ENCODE results near the gene HMCES. TPM values are rescaled to one million over a fixed set of nuclear protein-coding genes. Genes with fewer than 3 reads are reported as not detected.
A peak's percentile ranks its signal among the peaks of the same experiment; 100 is the strongest.

HMCES gene
- total and polyA plus RNA-seq, 2 of the 13 experiments (the other 11 are each of a cell fraction or from before 2014, with no cell fraction given): 16.1 to 37.5 TPM

DNA sequence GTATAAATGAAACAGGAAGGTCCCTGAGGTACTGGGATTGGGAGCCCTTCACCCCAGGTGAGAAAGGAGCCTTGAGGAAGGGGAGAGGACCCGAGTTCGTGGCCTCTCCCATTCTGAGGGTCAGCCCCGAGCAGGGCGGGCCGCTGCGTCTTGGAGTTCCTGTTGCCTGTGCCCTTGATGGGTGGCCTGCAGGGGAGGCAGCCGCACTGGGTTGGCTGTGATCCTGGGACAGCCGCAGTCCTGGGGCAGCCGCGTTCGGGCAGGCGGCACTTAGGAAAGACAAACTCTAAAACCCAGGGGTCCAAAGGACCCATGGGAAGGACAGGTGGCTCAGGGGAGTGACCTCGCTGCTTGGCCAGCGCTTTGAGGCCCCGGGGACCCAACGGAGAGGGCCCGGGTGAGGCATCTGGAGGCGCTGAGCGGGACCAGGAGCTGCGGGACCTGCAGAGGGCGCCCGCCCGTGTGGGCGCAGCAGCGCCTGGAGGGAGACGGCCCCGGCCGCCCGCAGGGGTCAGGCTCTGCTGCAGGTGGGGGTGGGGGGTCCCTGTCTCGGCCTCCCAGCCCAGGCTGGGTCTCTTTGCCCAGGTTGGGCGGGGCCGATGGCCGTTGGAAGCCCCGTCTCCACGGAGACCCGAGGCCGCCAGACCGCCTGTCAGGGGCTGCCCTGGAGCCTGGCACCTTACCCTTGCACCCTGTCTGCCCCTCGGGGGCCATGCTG is 65.1 kb downstream of the HMCES start:
- intact Hi-C loops (cut with micrococcal nuclease; ENCODE audit: unreplicated experiment): no loop called here
- no peaks in the 10 kb centered on the region for H3K79me2 ChIP-seq (ENCODE audit: insufficient read depth, low read length)
- ChIA-PET POLR2A (interaction anchor here (0.6 kb wide), 1 partner anchor 15 kb away, joined by 3 read pairs; no protein-coding TSS in a partner anchor), CTCF (ENCODE audit: low intra/inter-chr PET ratio, low total read pairs) (no interaction called here)
- H3K4me2 ChIP-seq (ENCODE audit: low read depth, low read length): peak overlapping the region; percentile 78
- H3K27me3 ChIP-seq (ENCODE audit: control insufficient read depth in 1 of 2, insufficient read depth in 2 of 2, low read length in 2 of 2): peaks cover 0 to 24% of the 10 kb centered on the region in 2 experiments; a peak in 2 of 5 replicates
- peak; percentile 88 for ATAC-seq
- peak overlapping the region; percentile 15 to 66 (median 55); a peak in 5 of 6 replicates for H3K4me3 ChIP-seq (replicated peaks in 1 of 3; ENCODE audit: insufficient read depth in 1 of 3, low read depth in 2 of 3, low read length in 3 of 3)
- H3K36me3 ChIP-seq (replicated peaks in 1 of 2; ENCODE audit: control insufficient read depth in 1 of 2, insufficient read depth in 2 of 2, low read length in 2 of 2): no peaks in the 10 kb centered on the region
- in situ Hi-C loops (cut with HindIII; ENCODE audit: extremely low pct_ligation_motif_present, low pct_unique_long_range_greater_than_20kb): no loop called here
- H3K27ac ChIP-seq (ENCODE audit: extremely low read length, insufficient read depth, low read length): no peak overlapping the region
- no peak overlapping the region for H2AFZ ChIP-seq (ENCODE audit: low read length)
- no TSS peak for BruUV-seq (replicated peaks)
- DNase-seq (ENCODE audit: low spot score): no peak
- peaks cover 66% of the 10 kb centered on the region for H3K4me1 ChIP-seq (ENCODE audit: insufficient read depth, low read length)
- no peaks in the 10 kb centered on the region for H4K20me1 ChIP-seq (ENCODE audit: insufficient read depth, low read length)
- WGBS (ENCODE audit: low lambda C conversion rate): 40% methylated on average over 1 of the region's 39 CpGs
- no peak for FAIRE-seq
- H3K9ac ChIP-seq (ENCODE audit: insufficient read depth, low read depth, low read length): peak overlapping the region; percentile 40; the same call in 1 of the 2 replicates
- H3K9me3 ChIP-seq (ENCODE audit: low read length): no peaks in the 10 kb centered on the region
- TF ChIP-seq RFXAP (CRISPR knock-in tag; IDR thresholded peaks at IDR 0.05; ENCODE audit: borderline replicate concordance) (no peak), MXI1 (IDR thresholded peaks at IDR 0.05; ENCODE audit: borderline replicate concordance, low read depth, low read length) (no peak), HNRNPL (IDR thresholded peaks at IDR 0.05; ENCODE audit: low read depth, low read length) (peak; percentile 40; the same call in 1 of the 2 replicates), EEA1 (CRISPR knock-in tag; IDR thresholded peaks at IDR 0.05; ENCODE audit: borderline replicate concordance) (0 out of 2 replicates have a peak, but pooled peaks have one; percentile 31), ZNF512B (CRISPR knock-in tag; IDR thresholded peaks at IDR 0.05; ENCODE audit: borderline replicate concordance) (no peak), GFI1 (CRISPR knock-in tag; IDR thresholded peaks at IDR 0.05; ENCODE audit: borderline replicate concordance) (no peak), ZFP91 (CRISPR knock-in tag; IDR thresholded peaks at IDR 0.05; ENCODE audit: borderline replicate concordance) (peak; percentile 38; the same call in 1 of the 2 replicates), ZFP36 (IDR thresholded peaks at IDR 0.05; ENCODE audit: borderline replicate concordance, low read depth, low read length, partially characterized antibody) (no peak), ZNF468 (CRISPR knock-in tag; IDR thresholded peaks at IDR 0.05) (0 out of 2 replicates have a peak, but pooled peaks have one; percentile 40), KLF6 (CRISPR knock-in tag; IDR thresholded peaks at IDR 0.05) (no peak), DRAP1 (CRISPR knock-in tag; IDR thresholded peaks at IDR 0.05) (no peak), MTA1 (CRISPR knock-in tag; IDR thresholded peaks at IDR 0.05; ENCODE audit: borderline replicate concordance) (0 out of 2 replicates have a peak, but pooled peaks have one; percentile 4), PHF21A (CRISPR knock-in tag; IDR thresholded peaks at IDR 0.05) (no peak), NFE2L1 (CRISPR knock-in tag; IDR thresholded peaks at IDR 0.05; ENCODE audit: borderline replicate concordance) (no peak), ZNF720 (CRISPR knock-in tag; IDR thresholded peaks at IDR 0.05) (no peak)
- TF ChIP-seq, protein P1, sequence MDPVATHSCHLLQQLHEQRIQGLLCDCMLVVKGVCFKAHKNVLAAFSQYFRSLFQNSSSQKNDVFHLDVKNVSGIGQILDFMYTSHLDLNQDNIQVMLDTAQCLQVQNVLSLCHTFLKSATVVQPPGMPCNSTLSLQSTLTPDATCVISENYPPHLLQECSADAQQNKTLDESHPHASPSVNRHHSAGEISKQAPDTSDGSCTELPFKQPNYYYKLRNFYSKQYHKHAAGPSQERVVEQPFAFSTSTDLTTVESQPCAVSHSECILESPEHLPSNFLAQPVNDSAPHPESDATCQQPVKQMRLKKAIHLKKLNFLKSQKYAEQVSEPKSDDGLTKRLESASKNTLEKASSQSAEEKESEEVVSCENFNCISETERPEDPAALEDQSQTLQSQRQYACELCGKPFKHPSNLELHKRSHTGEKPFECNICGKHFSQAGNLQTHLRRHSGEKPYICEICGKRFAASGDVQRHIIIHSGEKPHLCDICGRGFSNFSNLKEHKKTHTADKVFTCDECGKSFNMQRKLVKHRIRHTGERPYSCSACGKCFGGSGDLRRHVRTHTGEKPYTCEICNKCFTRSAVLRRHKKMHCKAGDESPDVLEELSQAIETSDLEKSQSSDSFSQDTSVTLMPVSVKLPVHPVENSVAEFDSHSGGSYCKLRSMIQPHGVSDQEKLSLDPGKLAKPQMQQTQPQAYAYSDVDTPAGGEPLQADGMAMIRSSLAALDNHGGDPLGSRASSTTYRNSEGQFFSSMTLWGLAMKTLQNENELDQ (CRISPR knock-in tag; IDR thresholded peaks at IDR 0.05; ENCODE audit: borderline replicate concordance): no peak
